ENCODE measurements around the gene TMEM200C. TPM values are rescaled to one million over a fixed set of nuclear protein-coding genes. Genes with fewer than 3 reads are reported as not detected.

TMEM200C gene
- total RNA-seq, 2 experiments from 2014 or later: not detected

GRCh38 chr18:5884375-5884774 is 10.9 kb downstream of the TMEM200C start:
- no peak for DNase-seq (ENCODE audit: low spot score)
- no peaks in the 10 kb centered on the region for H3K9me3 ChIP-seq (ENCODE audit: low read length)
- no peaks in the 10 kb centered on the region for H3K79me2 ChIP-seq (ENCODE audit: insufficient read depth, low read depth, low read length)
- BruUV-seq (replicated peaks): no TSS peak
- no peak overlapping the region for H3K4me2 ChIP-seq (ENCODE audit: low read length)
- H4K20me1 ChIP-seq (ENCODE audit: insufficient read depth, low read length): no peaks in the 10 kb centered on the region
- H3K4me3 ChIP-seq (ENCODE audit: low read depth, low read length, poor library complexity, severe bottlenecking): no peak overlapping the region
- no peak overlapping the region for H3K27ac ChIP-seq (ENCODE audit: low read depth, low read length, poor library complexity, severe bottlenecking)
- POLR2A ChIA-PET: no interaction called here
- H3K4me1 ChIP-seq (ENCODE audit: insufficient read depth, low read length, poor library complexity, severe bottlenecking): no peaks in the 10 kb centered on the region
- intact Hi-C loops (cut with micrococcal nuclease; ENCODE audit: unreplicated experiment): no loop called here
- no peak overlapping the region for H2AFZ ChIP-seq (ENCODE audit: low read length)
- H3K9me2 ChIP-seq (ENCODE audit: insufficient read depth, low read length): no peaks in the 10 kb centered on the region
- CTCF ChIA-PET (ENCODE audit: unreplicated experiment): no interaction called here
- no peaks in the 10 kb centered on the region for H3K36me3 ChIP-seq (ENCODE audit: insufficient read depth, low read length)
- TF ChIP-seq EZH2phosphoT487 (IDR thresholded peaks at IDR 0.05; ENCODE audit: borderline replicate concordance, low read depth, low read length): no peak
- no peak for TF ChIP-seq CTCF (conservative IDR thresholded peaks at IDR 0.05; ENCODE audit: low read length)

- Histone ChIP-seq H3K4me1 (ENCODE audit: insufficient read depth, low read length, poor library complexity, severe bottlenecking) (no peaks in the 10 kb centered on the region), H3K4me2 (ENCODE audit: low read length) (no peak overlapping the region), H3K79me2 (ENCODE audit: insufficient read depth, low read depth, low read length) (no peaks in the 10 kb centered on the region), H3K4me3 (ENCODE audit: low read depth, low read length, poor library complexity, severe bottlenecking) (no peak overlapping the region), H3K9me3 (ENCODE audit: low read length) (no peaks in the 10 kb centered on the region), H4K20me1 (ENCODE audit: insufficient read depth, low read length) (no peaks in the 10 kb centered on the region), H2AFZ (ENCODE audit: low read length) (no peak overlapping the region), H3K9me2 (ENCODE audit: insufficient read depth, low read length) (no peaks in the 10 kb centered on the region), H3K27ac (ENCODE audit: low read depth, low read length, poor library complexity, severe bottlenecking) (no peak overlapping the region), H3K36me3 (ENCODE audit: insufficient read depth, low read length) (no peaks in the 10 kb centered on the region)
- DNase-seq (ENCODE audit: low spot score): peak; percentile 22
- CTCF ChIA-PET (ENCODE audit: unreplicated experiment): no interaction called here
- POLR2A ChIA-PET: interaction anchor here (0.6 kb wide), 1 partner anchor 476 kb away, joined by 3 read pairs; no protein-coding TSS in a partner anchor
- intact Hi-C loops (cut with micrococcal nuclease; ENCODE audit: unreplicated experiment): loop anchor here (5.0 kb wide), 2 partner anchors 643 to 1008 kb away; no protein-coding TSS in a partner anchor
- TF ChIP-seq CTCF (conservative IDR thresholded peaks at IDR 0.05; ENCODE audit: low read length): peak; percentile 90
- TF ChIP-seq EZH2phosphoT487 (IDR thresholded peaks at IDR 0.05; ENCODE audit: borderline replicate concordance, low read depth, low read length): no peak
- no TSS peak for BruUV-seq (replicated peaks)
These were observed 15.8 kb downstream of the TMEM200C start for GRCh38 chr18:5879479-5879882.

GRCh38 chr18:5876891-5877290 is 18.4 kb downstream of the TMEM200C start:
- no peaks in the 10 kb centered on the region for H3K36me3 ChIP-seq (ENCODE audit: insufficient read depth, low read length)
- H3K4me2 ChIP-seq (ENCODE audit: low read length): no peak overlapping the region
- H4K20me1 ChIP-seq (ENCODE audit: insufficient read depth, low read length): no peaks in the 10 kb centered on the region
- no peak overlapping the region for H3K27ac ChIP-seq (ENCODE audit: low read depth, low read length, poor library complexity, severe bottlenecking)
- no peak overlapping the region for H3K4me3 ChIP-seq (ENCODE audit: low read depth, low read length, poor library complexity, severe bottlenecking)
- BruUV-seq (replicated peaks): no TSS peak
- no peaks in the 10 kb centered on the region for H3K9me3 ChIP-seq (ENCODE audit: low read length)
- no peak for DNase-seq (ENCODE audit: low spot score)
- H3K4me1 ChIP-seq (ENCODE audit: insufficient read depth, low read length, poor library complexity, severe bottlenecking): no peaks in the 10 kb centered on the region
- no peaks in the 10 kb centered on the region for H3K79me2 ChIP-seq (ENCODE audit: insufficient read depth, low read depth, low read length)
- TF ChIP-seq CTCF (conservative IDR thresholded peaks at IDR 0.05; ENCODE audit: low read length) (no peak), EZH2phosphoT487 (IDR thresholded peaks at IDR 0.05; ENCODE audit: borderline replicate concordance, low read depth, low read length) (no peak)
- intact Hi-C loops (cut with micrococcal nuclease; ENCODE audit: unreplicated experiment): loop anchor here (5.0 kb wide), 2 partner anchors 645 to 1010 kb away; no protein-coding TSS in a partner anchor
- POLR2A ChIA-PET: no interaction called here
- no peaks in the 10 kb centered on the region for H3K9me2 ChIP-seq (ENCODE audit: insufficient read depth, low read length)
- H2AFZ ChIP-seq (ENCODE audit: low read length): no peak overlapping the region
- CTCF ChIA-PET (ENCODE audit: unreplicated experiment): no interaction called here

All from OCI-LY7 (cell line).